ENCODE measurements around the gene NUDT13.

NUDT13 gene

GRCh38 chr10:73119457-73119856 lies 9.2 kb downstream of the NUDT13 start:
- no peak for DNase-seq (ENCODE audit: low read depth)
- TF ChIP-seq, protein P1, sequence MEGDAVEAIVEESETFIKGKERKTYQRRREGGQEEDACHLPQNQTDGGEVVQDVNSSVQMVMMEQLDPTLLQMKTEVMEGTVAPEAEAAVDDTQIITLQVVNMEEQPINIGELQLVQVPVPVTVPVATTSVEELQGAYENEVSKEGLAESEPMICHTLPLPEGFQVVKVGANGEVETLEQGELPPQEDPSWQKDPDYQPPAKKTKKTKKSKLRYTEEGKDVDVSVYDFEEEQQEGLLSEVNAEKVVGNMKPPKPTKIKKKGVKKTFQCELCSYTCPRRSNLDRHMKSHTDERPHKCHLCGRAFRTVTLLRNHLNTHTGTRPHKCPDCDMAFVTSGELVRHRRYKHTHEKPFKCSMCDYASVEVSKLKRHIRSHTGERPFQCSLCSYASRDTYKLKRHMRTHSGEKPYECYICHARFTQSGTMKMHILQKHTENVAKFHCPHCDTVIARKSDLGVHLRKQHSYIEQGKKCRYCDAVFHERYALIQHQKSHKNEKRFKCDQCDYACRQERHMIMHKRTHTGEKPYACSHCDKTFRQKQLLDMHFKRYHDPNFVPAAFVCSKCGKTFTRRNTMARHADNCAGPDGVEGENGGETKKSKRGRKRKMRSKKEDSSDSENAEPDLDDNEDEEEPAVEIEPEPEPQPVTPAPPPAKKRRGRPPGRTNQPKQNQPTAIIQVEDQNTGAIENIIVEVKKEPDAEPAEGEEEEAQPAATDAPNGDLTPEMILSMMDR (conservative IDR thresholded peaks at IDR 0.05; ENCODE audit: low read depth, low read length) = no peak
- H3K4me3 ChIP-seq (ENCODE audit: low read depth, low read length) = no peak overlapping the region

GRCh38 chr10:73119952-73120351 lies 9.7 kb downstream of the NUDT13 start:
- no peak for DNase-seq (ENCODE audit: low read depth)
- TF ChIP-seq, protein P1 (conservative IDR thresholded peaks at IDR 0.05; ENCODE audit: low read depth, low read length) = no peak
- H3K4me3 ChIP-seq (ENCODE audit: low read depth, low read length) = no peak overlapping the region

DNA sequence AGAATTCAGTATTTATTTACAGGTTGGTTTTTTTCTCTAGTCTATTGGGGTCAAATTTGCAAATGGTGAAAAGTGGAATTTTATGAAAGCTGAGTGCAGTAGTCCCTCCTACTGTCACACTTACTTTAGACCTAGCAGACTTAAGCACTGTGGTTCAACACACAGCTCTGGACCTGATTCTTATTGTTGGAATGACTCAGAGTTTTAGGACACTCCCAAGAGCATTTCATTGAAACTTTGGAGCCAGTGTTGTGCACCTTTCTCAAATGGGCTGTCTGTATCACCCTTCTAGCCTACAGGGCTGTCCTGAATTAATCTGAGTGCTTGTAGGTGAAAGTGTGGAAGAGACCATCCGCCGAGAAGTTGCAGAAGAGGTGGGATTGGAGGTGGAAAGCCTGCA lies 16.1 kb downstream of the NUDT13 start:
- TF ChIP-seq, protein P1 (conservative IDR thresholded peaks at IDR 0.05; ENCODE audit: low read depth, low read length) = no peak
- no peak overlapping the region for H3K4me3 ChIP-seq (ENCODE audit: low read depth, low read length)
- DNase-seq (ENCODE audit: low read depth) = no peak

DNA sequence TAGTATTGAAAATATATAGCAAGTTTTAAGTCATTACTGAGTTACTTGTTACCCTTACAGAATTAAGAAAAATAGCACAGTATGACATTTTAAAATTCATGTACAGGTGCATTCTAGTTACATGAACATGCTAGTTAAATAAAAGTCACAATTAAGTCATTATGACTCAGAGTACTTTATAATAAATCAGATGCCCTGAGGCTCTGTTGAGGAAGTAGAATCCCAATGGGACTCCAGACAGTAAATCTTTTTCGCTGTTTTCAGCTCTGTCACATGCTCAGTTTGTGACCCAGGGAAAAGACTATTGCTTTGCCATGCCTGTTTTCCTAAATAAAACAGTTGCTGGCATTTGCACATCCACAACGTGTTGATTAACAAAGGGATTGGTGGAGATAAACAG lies 21.0 kb downstream of the NUDT13 start:
- TF ChIP-seq, protein P1 (conservative IDR thresholded peaks at IDR 0.05; ENCODE audit: low read depth, low read length) = no peak
- no peak overlapping the region for H3K4me3 ChIP-seq (ENCODE audit: low read depth, low read length)
- no peak for DNase-seq (ENCODE audit: low read depth)

- no peak overlapping the region for H3K4me3 ChIP-seq (ENCODE audit: low read depth, low read length)
- TF ChIP-seq, protein P1 (conservative IDR thresholded peaks at IDR 0.05; ENCODE audit: low read depth, low read length) = no peak
- DNase-seq (ENCODE audit: low read depth) = no peak
Observed at GRCh38 chr10:73131913-73132686, 21.8 kb downstream of the NUDT13 start.

GRCh38 chr10:73134727-73135126 lies 24.5 kb downstream of the NUDT13 start:
- H3K4me3 ChIP-seq (ENCODE audit: low read depth, low read length) = no peak overlapping the region
- TF ChIP-seq, protein P1 (conservative IDR thresholded peaks at IDR 0.05; ENCODE audit: low read depth, low read length) = no peak
- no peak for DNase-seq (ENCODE audit: low read depth)

DNA sequence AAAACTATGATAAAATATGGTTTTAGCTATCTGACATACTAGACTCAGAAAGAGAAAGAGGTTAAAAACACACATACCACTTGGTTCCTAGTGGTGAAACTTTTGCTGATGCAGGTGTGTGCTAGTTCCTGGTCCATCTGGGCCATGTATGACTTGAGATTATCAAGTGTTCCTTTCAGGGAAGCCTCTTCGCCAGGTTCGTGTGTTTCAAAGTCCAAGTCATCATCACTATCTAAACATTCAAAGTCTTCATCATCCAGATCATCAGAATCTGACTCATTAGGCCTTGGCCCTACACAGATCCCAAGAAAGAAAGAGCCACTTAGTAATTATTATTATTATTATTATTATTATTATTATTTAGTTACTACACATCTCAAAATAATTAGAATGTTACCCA lies 26.4 kb downstream of the NUDT13 start:
- H3K4me3 ChIP-seq (ENCODE audit: low read depth, low read length) = no peak overlapping the region
- DNase-seq (ENCODE audit: low read depth) = peak; percentile 17
- TF ChIP-seq, protein P1 (conservative IDR thresholded peaks at IDR 0.05; ENCODE audit: low read depth, low read length) = no peak
